GM18873 (cell line): ENCODE measurements around the gene LXN.
"Not testable (repeated sequence)": the region's sequence is repeated elsewhere in the genome, so short reads cannot be mapped to it uniquely, and the experiment has no call there.

Source experiments
- ATAC-seq: cut with Tn5 transposase; IDR thresholded peaks from one replicate; pipeline ENCODE4 v1.9.1; 2021; ENCODE audit warnings: mild to moderate bottlenecking, moderate library complexity, moderate number of reproducible peaks; ENCODE audit not compliant: unreplicated experiment, low FRiP score

Gene LXN, protein sequence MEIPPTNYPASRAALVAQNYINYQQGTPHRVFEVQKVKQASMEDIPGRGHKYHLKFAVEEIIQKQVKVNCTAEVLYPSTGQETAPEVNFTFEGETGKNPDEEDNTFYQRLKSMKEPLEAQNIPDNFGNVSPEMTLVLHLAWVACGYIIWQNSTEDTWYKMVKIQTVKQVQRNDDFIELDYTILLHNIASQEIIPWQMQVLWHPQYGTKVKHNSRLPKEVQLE

DNA sequence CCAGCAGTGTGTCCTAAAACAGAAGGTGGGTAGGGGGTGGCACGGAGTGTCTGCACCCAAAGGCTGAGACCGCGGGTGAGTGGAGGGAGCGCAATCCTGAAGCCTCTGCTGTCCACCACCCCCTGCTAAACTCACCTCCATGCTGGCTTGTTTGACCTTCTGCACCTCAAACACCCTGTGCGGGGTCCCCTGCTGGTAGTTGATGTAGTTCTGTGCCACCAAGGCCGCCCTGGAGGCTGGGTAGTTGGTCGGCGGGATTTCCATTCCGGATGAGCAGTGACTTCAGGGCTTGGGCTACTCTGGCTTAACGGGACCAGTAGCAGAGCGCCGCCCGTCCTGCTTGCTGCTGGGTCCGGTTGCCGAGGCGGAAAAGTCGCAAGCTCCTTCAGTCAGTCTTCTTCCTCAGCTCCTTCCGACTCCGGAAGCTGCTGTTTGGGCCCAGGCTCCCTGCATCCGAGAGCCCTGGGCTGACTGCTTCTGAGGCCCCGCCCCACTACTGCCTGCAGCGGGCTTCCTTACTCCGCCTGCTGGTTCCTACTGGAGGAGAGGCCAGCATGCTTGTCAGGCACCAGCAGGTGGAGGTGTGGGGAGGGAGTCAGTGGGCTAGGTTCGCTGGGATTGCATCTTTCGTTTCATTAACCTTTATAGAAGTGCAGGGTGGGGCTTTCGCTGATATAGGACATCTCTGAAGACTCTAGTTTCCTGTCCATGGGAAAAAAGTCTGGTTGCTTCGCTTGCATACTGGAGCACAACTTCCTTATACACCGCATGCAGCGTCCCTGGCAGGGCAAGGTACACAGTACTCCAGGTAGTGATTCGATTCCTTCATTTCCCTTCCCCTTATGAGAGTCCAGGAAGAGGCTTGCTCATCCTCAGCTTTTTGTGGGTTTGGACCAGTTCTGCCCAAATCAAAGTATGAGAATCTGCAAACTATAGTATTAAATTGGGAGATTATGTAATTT lies at the start of gene LXN:
TSS of gene LXN (minus strand) at position 434 of the 962 bp plus-strand sequence. CDS start at position 264, 170 bp downstream.
- peak; percentile 100 for ATAC-seq

DNA sequence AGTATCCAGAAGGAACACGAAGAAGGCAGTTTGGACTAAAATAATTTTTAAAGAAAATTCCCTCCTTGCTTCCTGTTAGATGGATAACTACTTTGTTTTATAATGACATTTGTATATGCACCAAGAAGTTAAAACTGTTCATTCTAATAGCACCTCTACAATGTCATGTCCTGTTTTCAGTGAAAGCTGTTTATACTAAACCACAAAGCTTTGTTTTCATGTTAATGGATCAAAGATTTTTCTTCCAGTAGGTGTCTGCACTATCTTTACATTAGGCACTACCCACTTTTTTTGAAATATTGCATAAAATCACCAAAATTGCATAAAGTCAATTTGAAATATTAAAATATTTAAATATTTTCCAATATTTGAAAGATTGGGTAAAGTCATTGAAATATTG lies 49.7 kb upstream of the LXN start:
- ATAC-seq, result no peak

DNA sequence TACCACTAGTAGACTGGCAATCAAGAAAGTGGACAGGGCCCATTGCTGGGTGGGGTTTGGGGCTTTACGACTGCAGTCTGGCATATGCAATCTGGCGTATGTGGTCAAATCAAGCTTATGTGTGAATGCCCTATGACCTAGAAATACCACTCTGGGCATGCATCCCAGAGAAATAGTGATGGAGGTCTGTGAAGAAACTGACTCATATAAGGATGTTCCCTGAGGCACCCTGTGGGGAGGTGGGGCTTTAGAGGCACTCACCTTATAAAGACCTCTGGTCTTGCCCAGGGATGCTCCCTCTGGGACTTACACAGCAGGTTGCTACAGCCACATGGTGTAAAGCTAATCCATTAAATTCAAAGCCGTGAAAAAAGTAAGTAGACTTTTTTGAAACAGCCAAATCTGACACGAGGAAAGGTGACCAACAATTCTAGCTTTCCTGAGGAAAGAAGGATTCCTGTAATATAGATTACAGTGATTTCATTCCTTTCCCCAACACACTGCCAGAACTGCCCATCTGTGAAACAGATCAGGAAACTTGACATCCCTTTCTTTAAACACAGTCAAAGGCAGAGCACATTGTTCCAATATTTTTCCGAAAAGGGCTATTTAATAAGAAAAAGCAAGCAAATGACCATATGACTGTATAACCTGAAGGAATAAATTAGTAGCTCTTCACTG lies 46.2 kb upstream of the LXN start:
- no peak for ATAC-seq

DNA sequence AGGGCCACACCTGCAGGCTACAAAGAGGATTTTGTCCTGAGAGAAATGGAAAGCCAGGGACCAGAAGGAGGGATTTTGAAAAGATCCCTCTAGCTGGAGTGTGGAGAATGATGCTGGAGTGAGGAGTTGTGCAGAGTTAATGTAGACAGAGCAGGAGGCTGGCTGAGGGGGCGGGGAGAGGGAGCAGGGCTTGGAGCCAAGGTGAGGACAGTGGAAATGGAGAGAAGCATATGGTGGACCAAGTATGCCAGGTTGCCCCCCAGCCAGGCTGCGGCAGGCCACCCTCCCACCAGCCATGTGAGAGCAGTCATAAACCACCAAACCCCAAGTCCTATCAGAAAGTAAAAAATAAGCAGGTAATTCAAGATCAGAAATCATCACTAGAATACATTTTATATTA lies 45.1 kb upstream of the LXN start:
- no peak for ATAC-seq

DNA sequence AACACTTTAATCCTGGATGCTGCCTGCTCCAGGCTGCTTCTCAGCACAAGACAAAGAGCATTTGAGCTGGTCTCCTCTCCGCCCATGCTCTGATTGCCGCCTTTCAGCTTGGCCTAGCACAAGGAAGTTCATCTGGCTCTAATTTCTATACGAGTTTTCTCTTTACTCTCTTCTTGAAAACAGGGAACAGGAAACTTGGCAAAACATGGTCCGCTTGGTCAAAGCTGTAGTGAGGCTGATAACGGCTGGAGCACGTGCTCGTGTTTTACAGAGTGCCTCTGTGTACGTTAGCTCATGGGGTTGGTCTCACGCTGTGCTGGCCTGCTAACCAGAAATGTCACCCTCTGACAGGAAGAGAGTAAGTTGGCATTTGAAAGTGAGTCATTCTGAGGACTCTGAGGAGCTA lies 40.6 kb upstream of the LXN start:
- no peak for ATAC-seq

DNA sequence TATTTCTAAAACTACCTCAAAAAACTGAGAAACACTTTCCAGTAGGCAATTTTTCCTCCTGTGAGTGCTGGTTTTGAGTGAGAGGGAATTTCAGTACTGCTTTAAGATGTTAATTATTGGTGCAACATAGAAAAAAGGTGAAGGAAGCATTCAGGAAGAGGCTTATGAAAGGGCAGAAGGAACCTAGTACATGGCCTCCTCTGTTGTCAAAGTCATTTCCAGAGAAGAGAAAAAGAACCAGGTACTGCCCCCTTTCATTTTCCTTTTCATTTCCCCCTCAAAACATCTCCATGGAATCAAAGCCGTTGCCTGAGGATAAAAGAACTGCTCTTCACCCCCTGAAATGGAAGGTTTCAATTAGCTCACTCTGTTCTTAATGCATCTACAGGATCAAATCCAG lies 40.0 kb upstream of the LXN start:
- ATAC-seq, result no peak

DNA sequence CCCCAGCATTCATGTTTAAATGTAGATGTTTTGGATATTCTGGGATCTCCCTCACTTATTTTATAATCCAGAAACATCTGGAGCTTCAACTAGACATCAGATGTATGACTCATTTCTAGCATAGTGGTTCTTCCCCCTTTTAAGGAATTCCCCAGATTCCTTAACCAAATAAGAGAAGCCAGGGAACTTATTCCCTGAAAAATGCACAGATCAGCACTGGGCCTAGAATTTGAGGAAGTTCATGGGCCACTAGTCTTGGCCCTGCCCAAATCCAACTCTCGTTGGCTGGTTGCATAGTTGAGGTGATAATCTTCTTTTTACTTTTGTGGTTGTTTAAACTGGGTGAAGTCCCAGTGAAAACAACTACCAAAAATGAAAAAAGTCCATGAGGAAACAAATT lies 39.4 kb upstream of the LXN start:
- ATAC-seq, result no peak

DNA sequence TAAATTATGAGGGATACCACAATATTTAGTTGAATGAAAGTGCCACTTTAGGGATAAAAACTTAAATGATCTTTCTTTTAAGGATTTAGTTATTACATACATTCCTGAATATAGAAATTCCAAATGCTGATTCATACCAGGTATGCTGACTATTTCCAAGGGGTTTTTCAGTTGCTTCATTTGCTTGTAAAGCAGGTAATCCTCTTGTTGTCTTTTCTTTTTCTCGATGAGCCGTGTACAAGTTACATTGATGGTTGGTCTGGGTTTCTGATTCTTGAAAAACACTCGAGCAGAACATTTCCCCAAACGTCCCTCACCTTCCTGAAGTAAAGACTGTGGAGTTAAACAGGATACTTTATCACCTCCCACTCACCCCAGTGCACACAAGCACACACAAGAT lies 38.2 kb upstream of the LXN start:
- no peak for ATAC-seq

DNA sequence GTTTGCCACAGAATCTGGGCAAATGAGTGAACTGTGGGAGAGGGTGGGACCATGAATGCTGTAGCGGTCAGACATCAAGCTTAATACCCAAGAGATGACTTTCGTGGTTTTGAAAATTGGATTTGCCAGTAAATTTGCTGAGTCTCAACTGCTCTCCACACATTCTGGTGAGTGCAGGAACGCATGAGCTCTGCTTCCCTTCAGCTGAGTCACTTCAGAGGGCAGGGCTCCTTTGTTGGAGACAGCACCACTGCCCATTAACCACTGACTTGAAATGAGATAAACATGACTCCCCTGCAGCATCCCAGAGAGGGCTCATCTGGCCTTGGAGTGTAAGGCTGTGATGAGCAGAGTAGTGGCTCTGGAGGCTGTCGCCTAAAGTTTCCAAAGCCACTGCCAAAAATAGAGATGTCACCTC lies 37.2 kb upstream of the LXN start:
- ATAC-seq, result no peak

DNA sequence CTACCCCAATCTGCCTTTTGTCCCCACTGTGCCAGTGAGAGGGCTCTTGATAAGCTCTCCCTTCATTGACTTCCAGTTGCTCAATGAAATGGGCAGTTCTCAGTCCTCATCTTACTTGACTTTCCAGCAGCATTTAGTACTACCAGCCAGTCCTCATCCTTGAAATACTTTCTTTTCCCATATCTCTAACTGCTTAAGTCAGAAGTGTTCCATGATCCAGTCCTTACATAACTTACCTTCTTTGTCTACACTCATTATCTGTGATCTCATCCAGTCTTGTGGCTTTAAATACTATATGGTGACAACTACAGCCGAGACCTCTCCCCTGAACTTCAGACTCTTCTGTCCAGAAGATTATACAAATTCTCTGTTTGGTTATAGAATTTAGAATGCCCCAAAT lies 31.1 kb upstream of the LXN start:
- no peak for ATAC-seq

DNA sequence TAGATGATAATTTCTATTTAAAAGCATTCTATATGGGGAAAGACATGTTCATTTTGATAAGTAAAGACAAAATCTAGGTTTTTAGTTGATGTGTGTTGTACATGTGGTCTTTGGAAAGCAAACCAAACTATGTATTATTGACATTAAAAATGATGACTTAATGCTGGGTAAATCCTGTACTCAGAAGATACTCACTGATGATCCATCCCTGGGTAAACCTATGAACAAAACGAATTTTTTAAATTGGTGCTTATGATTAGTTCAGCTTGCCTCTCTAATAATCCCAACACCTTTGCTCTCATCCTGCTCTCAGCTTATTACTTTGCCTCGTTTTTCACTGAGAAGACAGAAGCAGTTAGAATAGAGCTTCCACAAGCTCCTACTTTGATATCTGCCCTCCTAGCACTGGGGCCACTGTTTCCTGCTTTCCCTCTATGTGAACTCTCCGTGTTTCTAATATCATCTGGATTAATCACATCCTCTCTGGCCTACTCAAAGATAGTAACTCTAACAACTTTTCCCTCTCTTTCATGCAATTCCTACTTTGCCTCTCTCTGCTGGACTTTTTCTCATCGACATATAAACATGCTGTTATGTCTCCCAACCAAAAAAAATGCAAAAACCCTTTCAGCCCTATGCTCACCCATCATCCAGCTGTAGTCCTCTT lies 30.5 kb upstream of the LXN start:
- no peak for ATAC-seq

DNA sequence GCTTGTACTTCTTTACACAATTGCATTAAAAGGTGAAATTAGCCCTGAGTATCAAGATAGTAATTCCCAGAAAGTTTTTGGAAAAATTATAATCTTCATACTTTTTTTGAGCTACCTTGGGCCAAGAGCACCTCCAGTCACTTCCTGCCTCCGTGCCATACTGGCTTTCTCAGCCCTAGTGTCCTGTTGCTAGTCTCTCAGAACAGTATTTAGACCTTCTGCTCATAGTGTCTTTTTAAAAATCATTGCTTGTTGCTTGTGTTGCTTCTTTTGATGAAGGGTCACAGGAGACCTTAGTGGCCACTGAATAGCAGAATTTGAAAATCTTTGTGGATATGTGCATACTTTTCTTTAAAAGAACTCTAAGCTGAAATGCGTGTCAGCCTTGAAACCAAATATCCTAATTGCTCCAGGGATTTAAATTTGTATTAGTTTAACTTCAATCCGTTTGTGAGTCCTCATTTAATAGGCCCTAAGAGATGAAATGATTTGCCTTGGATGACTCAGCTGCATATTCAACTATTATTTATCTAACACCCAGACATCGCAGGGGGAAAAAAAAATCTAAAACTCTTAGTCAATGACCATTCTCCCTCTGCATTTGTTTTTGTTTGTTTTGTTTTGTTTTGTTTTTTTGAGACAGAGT lies 29.1 kb upstream of the LXN start:
- no peak for ATAC-seq

DNA sequence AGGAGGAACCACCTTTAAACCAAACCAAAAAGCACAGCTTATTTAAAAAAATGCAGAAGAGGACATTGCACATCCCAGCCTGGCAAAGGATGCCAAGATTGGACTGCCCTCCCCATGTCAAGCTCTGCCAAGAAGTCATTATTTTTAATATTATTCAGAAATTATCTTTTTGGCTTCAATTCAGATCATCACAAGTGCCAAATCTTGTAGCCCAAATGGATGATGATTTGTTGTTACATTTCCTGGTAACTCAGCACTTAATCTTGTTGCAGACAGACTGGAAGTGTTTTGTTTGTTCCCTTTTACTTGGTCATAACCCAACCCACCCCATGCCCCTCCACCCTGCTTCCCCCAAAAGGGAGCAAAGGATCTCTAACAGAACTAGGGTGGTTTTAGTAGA lies 28.1 kb upstream of the LXN start:
- ATAC-seq, result no peak

DNA sequence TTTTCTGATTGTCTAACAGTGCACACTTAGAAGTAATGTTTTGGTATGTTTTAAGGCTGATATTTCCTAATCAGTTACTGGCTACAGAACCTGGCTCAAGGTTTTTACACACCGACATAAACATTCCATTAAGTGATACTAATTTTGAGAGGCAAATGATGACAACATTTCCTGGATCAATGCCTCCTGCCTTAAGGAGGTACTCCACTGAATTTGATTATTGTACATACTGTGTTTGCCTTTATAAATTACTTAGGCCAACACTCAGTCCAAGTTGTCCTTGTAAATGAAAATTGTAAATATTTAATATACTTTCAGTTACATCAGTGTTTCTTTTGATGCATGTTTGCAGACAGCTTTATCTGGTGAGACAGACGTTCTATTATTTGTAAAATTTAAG lies 24.2 kb upstream of the LXN start:
- no peak for ATAC-seq

DNA sequence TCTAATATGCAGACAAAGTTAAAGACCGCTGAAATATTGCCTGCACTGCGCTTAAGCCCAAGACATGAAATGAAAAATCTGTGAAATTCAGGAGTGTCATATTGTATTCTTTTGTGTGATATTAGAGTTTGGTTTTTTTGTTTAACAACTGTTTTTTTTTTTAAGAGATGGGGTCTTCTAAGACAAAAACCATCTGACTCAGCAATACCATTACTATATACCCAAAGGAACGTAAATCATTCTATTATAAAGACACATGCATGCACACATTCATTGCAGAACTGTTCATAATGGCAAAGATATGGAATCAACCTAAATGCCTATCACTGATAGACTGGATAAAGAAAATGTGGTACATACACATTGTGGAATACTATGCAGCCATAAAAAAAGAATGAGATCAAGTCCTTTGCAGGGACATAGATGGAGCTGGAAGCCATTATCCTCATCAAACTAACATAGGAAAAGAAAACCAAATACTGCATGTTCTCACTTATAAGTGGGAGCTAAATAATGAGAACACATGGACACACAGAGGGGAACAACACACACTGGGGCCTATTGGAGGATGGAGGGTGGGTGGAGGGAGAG lies 21.5 kb upstream of the LXN start:
- ATAC-seq, result not testable (repeated sequence)

DNA sequence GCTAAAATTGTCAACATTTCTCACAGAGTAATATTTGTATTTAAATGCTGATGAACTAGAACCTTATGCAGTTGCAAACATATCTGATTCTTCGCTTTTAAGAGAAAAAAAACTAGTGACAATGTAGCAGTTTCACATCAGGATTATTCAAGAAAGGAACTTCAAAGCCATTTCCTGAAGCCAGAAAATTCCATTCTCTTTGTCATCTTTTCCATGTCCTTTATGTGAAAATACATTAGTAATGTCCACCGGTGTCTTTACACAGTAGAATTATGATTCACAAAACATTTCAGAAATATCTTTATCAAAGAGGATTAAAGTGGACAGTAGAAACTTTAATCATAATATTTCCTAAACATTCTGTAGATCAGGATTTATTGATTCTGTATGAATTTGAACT lies 12.7 kb upstream of the LXN start:
- no peak for ATAC-seq

DNA sequence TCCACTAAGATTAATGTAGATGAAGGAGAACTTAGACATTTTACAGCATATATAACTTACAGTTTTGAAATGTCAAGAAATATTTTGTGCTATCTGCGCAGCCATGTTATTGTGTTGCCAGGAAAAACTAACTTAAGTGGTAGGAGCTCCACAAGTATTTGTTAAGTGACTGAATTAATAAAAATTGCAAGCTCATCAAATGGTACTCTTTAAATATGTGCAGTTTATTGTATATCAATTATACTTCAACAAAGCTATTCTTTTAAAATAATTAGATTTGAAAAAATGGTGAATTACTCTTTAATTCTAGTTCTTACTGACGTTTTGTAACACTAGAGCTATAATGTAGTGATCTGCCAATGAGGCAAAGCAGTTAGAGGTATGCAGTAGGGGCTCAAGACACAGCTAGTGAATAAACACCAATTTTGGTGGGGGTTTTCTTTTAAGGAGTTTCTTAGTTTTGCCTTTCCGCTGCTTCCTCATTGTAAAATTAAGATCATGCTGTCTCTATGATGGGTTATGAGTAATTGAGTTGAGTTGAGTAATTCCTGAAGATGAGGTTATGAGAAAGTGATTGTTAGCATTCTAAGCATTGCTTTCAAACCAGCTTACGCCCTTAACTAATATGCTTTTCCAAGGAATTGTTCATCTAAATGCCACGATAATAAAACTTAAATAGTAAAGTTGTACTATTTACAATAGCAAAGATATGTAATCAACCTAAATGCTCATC lies 10.9 kb upstream of the LXN start:
- no peak for ATAC-seq

DNA sequence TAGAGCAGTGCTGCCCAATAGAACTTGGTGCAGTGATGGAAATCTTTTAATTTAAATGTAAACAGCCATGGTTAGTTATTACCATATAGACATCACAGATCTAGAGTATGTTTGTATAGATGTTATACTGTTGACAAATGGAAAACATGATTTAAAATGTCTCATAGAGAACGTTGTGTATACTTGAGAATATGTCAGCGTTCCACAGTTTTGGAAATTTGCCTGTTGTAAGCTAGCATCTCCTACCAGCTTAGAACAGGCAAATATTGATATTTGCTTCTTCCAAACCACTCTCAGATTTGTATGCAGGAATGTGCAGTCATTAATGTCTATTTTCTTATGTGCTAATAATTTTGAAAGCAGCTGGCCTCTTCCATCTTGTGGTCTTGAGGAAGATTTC lies 8.4 kb upstream of the LXN start:
- ATAC-seq, result no peak

DNA sequence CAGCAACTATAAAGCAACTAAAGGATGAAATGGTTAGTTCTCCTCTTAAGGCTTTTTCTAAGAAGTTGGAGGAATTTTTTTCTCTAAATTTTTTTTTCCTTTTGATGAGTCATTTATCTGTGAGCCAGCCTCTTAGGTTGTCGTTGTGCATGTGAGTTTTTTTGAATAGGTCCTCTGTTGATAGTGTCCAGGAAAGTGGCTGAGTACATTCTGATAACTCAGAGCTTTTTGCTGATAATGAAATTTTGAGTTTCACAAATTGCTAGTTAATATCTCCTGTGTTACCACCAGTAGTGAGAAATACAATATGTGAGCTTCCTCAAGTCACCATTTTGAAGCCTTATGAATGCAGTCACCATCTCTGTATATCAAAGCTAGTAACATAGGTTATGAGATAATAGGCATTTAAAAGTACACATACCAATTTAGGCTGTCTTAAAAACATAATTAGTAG lies 7.1 kb upstream of the LXN start:
- ATAC-seq, result no peak
